Neural cell (in vitro differentiated cells): Measurements from ENCODE around the gene OBP2A. TPM values are rescaled to one million over a fixed set of nuclear protein-coding genes. Genes with fewer than 3 reads are reported as not detected.

Source experiments
- H2AFZ ChIP-seq: fragments of 200-600, 300-800 bp; sonication (generic), shearing (Covaris generic); 2 replicates; pipeline ENCODE4 v1.6.0; 2014; ENCODE audit warnings: low read depth, mild to moderate bottlenecking, antibody characterized with exemption, low read length, moderate library complexity
- H3F3A ChIP-seq: fragments of 200-600 bp; shearing (Covaris generic); 2 replicates; pipeline ENCODE4 v1.6.1; 2016; ENCODE audit warnings: mild to moderate bottlenecking, moderate library complexity, mixed read lengths, antibody characterized with exemption, low read length; ENCODE audit not compliant: insufficient read depth, poor library complexity, severe bottlenecking
- H3K27ac ChIP-seq: fragments of 200-600, 300-800 bp; sonication (generic), shearing (Covaris generic); 2 replicates; pipeline ENCODE4 v1.5.1; 2014; ENCODE audit warnings: mild to moderate bottlenecking, low read length, moderate library complexity
- H3K27me3 ChIP-seq: fragments of 300-800, 200-600 bp; sonication (generic), shearing (Covaris generic); 2 replicates; pipeline ENCODE4 v1.6.0; 2014; ENCODE audit warnings: mild to moderate bottlenecking, low read depth, low read length, moderate library complexity; ENCODE audit not compliant: insufficient read depth
- H3K36me3 ChIP-seq: fragments of 300-800, 200-600 bp; sonication (generic), shearing (Covaris generic); 2 replicates; pipeline ENCODE4 v1.5.1; 2014; ENCODE audit warnings: mild to moderate bottlenecking, antibody characterized with exemption, low read length, moderate library complexity; ENCODE audit not compliant: insufficient read depth
- H3K4me2 ChIP-seq: fragments of 300-800, 200-600 bp; sonication (generic), shearing (Covaris generic); 2 replicates; pipeline ENCODE4 v1.6.0; 2014; ENCODE audit warnings: mild to moderate bottlenecking, low read length
- H3K4me3 ChIP-seq: fragments of 300-800, 200-600 bp; sonication (generic), shearing (Covaris generic); 2 replicates; pipeline ENCODE4 v1.5.1; 2014; ENCODE audit warnings: mild to moderate bottlenecking, low read length, moderate library complexity
- H3K79me2 ChIP-seq: fragments of 200-600 bp; shearing (Covaris generic); replicated peaks from 2 replicates; pipeline ENCODE4 v1.6.0; 2014; ENCODE audit warnings: mild to moderate bottlenecking, low read length, moderate library complexity; ENCODE audit not compliant: insufficient read depth
- H3K9ac ChIP-seq: fragments of 300-800, 200-600 bp; sonication (generic), shearing (Covaris generic); 2 replicates; pipeline ENCODE4 v1.6.1; 2016; ENCODE audit warnings: mild to moderate bottlenecking, low read length, mixed read lengths
- H3K9me2 ChIP-seq: fragments of 200-600 bp; shearing (Covaris generic); 2 replicates; pipeline ENCODE4 v1.6.1; 2016; ENCODE audit warnings: mild to moderate bottlenecking, low read length, mixed read lengths; ENCODE audit not compliant: insufficient read depth
- H3K9me3 ChIP-seq: fragments of 200-600, 300-800 bp; sonication (generic), shearing (Covaris generic); 2 replicates; pipeline ENCODE4 v1.6.1; 2016; ENCODE audit warnings: mild to moderate bottlenecking, mixed run types, low read length, moderate library complexity, mixed read lengths
- H4K20me1 ChIP-seq: fragments of 200-600 bp; shearing (Covaris generic); 2 replicates; pipeline ENCODE4 v1.6.1; 2016; ENCODE audit warnings: mild to moderate bottlenecking, mixed run types; ENCODE audit not compliant: insufficient read depth
- EP300 ChIP-seq: fragments of 450-650 bp; conservative IDR thresholded peaks from 2 replicates; pipeline ENCODE4 v1.6.1; 2014; ENCODE audit warnings: antibody characterized with exemption, mild to moderate bottlenecking, moderate library complexity; ENCODE audit not compliant: poor library complexity, severe bottlenecking
- EZH2 ChIP-seq: fragments of 200-600, 300-800 bp; shearing (Covaris generic), sonication (generic); IDR thresholded peaks from 2 replicates; pipeline ENCODE4 v1.6.1; 2014; ENCODE audit warnings: antibody characterized with exemption, low read length, borderline replicate concordance, mild to moderate bottlenecking; ENCODE audit not compliant: insufficient read depth, poor library complexity, severe bottlenecking
- MXI1 ChIP-seq: fragments of 450-650 bp; conservative IDR thresholded peaks from 2 replicates; pipeline ENCODE4 v1.6.1; 2014; ENCODE audit warnings: antibody characterized with exemption, mild to moderate bottlenecking; ENCODE audit not compliant: poor library complexity, severe bottlenecking
- POLR2AphosphoS5 ChIP-seq: IDR thresholded peaks from 2 replicates; pipeline ENCODE4 v1.6.1; 2012
- RAD21 ChIP-seq: fragments of 450-650 bp; conservative IDR thresholded peaks from 2 replicates; pipeline ENCODE4 v1.6.1; 2014; ENCODE audit warnings: antibody characterized with exemption, mild to moderate bottlenecking, moderate library complexity
- SMC3 ChIP-seq: fragments of 450-650 bp; conservative IDR thresholded peaks from 2 replicates; pipeline ENCODE4 v1.6.1; 2014; ENCODE audit warnings: antibody characterized with exemption, mild to moderate bottlenecking, moderate library complexity; ENCODE audit not compliant: poor library complexity
- TAF1 ChIP-seq: IDR thresholded peaks from 2 replicates; pipeline ENCODE4 v1.6.1; 2012; ENCODE audit warnings: low read depth
- polyA plus RNA-seq: library from polyadenylated mRNA; depleted of rRNA; stranded (reverse); fragments of >200 nt; gene quantifications from 2 replicates; pipeline ENCODE4 v1.2.3, GENCODE V29; 2014
- TF ChIP-seq, protein P1 (sequence below): fragments of 450-650 bp; IDR thresholded peaks from 2 replicates; pipeline ENCODE4 v1.5.1; 2014; ENCODE audit warnings: antibody characterized with exemption, mild to moderate bottlenecking, moderate library complexity; ENCODE audit not compliant: poor library complexity, severe bottlenecking
- TF ChIP-seq, protein P2 (sequence below): IDR thresholded peaks from 2 replicates; pipeline ENCODE4 v1.6.1; 2012; ENCODE audit warnings: borderline replicate concordance

Gene OBP2A
- polyA plus RNA-seq, 1 donor from 2014 or later, result not detected

DNA sequence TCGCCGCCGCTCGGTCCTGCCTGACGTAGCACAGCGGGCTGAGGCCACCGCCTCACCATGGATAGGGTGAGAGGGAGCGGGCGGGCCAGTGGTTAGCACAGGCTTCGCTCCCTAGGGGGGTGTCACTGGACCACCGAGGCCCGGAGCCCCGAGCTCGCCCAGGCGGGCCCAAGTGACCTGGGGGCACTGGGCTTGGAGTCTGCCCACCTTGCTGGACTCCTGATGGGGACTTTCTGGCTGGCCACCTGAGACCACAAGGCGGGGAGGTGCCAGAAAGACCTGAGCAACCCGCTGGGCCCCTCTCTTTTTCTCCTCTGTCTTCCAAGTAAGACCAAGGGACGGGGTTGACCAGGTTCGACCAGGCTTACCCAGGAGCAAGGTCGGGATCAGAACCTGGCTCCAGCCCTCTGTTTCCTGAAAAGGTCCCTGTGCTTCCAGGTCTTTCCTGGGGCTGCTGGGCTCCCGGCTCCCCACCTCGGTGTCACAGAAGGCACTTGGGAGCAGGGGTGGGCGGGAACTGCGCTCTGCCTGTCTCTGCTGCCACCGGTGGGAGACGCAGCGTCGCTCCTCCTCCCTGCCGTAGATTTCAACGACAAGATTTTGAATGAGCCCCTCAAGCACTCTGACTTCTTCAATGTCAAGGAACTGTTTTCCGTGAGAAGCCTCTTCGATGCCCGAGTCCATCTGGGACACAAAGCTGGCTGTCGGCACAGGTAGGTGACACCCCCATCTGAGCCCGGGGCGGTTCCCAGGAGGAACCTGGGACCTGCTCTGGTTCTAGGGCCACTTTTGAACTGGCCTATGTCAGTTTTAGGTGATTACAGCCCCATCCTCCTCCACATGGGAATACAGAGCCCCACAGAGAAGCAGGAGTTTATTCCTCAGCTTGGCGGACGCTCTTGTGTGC is 44.4 kb upstream of the OBP2A start:
- Histone ChIP-seq H4K20me1 (no peaks in the 10 kb centered on the region), H3K9ac (peak overlapping the region; percentile 91), H3K36me3 (no peaks in the 10 kb centered on the region), H3K79me2 (peaks cover 12% of the 10 kb centered on the region), H3K27ac (peak overlapping the region; percentile 71), H3K4me2 (peak overlapping the region; percentile 82), H3K9me3 (no peaks in the 10 kb centered on the region), H3F3A (no peaks in the 10 kb centered on the region), H3K9me2 (no peaks in the 10 kb centered on the region), H3K27me3 (no peaks in the 10 kb centered on the region), H3K4me3 (peak overlapping the region; percentile 99), H2AFZ (peak overlapping the region; percentile 85)
- TF ChIP-seq TAF1, result no peak
- TF ChIP-seq, protein P1, sequence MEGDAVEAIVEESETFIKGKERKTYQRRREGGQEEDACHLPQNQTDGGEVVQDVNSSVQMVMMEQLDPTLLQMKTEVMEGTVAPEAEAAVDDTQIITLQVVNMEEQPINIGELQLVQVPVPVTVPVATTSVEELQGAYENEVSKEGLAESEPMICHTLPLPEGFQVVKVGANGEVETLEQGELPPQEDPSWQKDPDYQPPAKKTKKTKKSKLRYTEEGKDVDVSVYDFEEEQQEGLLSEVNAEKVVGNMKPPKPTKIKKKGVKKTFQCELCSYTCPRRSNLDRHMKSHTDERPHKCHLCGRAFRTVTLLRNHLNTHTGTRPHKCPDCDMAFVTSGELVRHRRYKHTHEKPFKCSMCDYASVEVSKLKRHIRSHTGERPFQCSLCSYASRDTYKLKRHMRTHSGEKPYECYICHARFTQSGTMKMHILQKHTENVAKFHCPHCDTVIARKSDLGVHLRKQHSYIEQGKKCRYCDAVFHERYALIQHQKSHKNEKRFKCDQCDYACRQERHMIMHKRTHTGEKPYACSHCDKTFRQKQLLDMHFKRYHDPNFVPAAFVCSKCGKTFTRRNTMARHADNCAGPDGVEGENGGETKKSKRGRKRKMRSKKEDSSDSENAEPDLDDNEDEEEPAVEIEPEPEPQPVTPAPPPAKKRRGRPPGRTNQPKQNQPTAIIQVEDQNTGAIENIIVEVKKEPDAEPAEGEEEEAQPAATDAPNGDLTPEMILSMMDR, result no peak
- TF ChIP-seq EZH2, result no peak
- TF ChIP-seq RAD21, result no peak
- no peak for TF ChIP-seq MXI1
- no peak for TF ChIP-seq EP300
- TF ChIP-seq SMC3, result no peak
- TF ChIP-seq, protein P2, sequence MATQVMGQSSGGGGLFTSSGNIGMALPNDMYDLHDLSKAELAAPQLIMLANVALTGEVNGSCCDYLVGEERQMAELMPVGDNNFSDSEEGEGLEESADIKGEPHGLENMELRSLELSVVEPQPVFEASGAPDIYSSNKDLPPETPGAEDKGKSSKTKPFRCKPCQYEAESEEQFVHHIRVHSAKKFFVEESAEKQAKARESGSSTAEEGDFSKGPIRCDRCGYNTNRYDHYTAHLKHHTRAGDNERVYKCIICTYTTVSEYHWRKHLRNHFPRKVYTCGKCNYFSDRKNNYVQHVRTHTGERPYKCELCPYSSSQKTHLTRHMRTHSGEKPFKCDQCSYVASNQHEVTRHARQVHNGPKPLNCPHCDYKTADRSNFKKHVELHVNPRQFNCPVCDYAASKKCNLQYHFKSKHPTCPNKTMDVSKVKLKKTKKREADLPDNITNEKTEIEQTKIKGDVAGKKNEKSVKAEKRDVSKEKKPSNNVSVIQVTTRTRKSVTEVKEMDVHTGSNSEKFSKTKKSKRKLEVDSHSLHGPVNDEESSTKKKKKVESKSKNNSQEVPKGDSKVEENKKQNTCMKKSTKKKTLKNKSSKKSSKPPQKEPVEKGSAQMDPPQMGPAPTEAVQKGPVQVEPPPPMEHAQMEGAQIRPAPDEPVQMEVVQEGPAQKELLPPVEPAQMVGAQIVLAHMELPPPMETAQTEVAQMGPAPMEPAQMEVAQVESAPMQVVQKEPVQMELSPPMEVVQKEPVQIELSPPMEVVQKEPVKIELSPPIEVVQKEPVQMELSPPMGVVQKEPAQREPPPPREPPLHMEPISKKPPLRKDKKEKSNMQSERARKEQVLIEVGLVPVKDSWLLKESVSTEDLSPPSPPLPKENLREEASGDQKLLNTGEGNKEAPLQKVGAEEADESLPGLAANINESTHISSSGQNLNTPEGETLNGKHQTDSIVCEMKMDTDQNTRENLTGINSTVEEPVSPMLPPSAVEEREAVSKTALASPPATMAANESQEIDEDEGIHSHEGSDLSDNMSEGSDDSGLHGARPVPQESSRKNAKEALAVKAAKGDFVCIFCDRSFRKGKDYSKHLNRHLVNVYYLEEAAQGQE, result no peak
- no peak for TF ChIP-seq POLR2AphosphoS5

DNA sequence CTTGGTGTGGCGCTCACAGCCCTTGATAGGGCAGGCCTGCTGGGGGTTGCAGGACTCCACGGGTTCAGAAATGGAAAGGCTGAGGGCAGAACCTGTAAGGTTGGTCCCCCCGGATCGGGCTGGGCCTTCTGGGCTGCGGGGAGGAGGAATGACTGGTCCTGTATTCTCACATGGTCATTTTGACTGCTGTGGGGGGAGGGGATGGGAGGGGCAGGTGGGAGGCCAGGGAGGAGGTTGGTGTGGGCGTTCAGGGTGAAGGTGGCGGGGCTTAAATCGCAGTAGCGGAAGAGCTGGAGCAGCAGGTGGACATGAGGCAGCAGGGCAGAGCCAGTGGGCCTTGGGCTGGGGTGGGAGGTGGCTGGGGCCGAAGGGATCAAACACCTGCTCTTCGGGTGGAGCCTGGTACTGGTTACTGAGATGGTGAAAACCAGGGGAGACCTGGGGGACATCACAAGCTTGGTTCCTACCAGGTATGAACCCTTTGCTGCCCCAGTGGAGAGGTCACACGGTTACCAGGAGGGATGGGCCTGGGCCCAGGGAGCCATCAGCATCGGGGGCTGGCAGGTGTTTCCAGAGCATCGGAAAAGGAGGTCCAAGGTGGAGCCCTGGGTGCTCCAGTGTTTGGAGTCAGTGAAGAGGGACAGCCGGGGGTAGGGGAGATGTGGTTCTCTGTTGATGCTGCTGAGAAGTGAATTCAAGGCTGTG is 43.6 kb upstream of the OBP2A start:
- no peaks in the 10 kb centered on the region for H3K9me2 ChIP-seq
- peak overlapping the region; percentile 99 for H3K4me3 ChIP-seq
- no peaks in the 10 kb centered on the region for H4K20me1 ChIP-seq
- H3K9me3 ChIP-seq, result no peaks in the 10 kb centered on the region
- H2AFZ ChIP-seq, result no peak overlapping the region
- H3K36me3 ChIP-seq, result no peaks in the 10 kb centered on the region
- no peak overlapping the region for H3K27ac ChIP-seq
- TF ChIP-seq EZH2 (no peak), SMC3 (no peak), TAF1 (no peak), MXI1 (no peak), EP300 (no peak), POLR2AphosphoS5 (no peak), RAD21 (no peak)
- TF ChIP-seq, protein P1, result no peak
- TF ChIP-seq, protein P2, result no peak
- no peak overlapping the region for H3K4me2 ChIP-seq
- H3K79me2 ChIP-seq, result peaks cover 12% of the 10 kb centered on the region
- no peaks in the 10 kb centered on the region for H3F3A ChIP-seq
- H3K9ac ChIP-seq, result no peak overlapping the region
- no peaks in the 10 kb centered on the region for H3K27me3 ChIP-seq
